OCI-LY7 (cell line): ENCODE results near the gene CD6.

ENCODE experiments used
- EZH2phosphoT487 ChIP-seq: fragments of 200-600 bp; sonication (generic); IDR thresholded peaks from 2 replicates; pipeline ENCODE4 v1.6.1; 2018; ENCODE audit warnings: low read depth, borderline replicate concordance, mild to moderate bottlenecking, mixed run types, antibody characterized with exemption, low read length, moderate library complexity, mixed read lengths
- TF ChIP-seq, protein P1 (sequence below): fragments of 200-600 bp; sonication (generic); conservative IDR thresholded peaks from 2 replicates; pipeline ENCODE4 v1.5.1; 2014; ENCODE audit warnings: mild to moderate bottlenecking, antibody characterized with exemption, low read length, moderate library complexity, mixed read lengths

DNA sequence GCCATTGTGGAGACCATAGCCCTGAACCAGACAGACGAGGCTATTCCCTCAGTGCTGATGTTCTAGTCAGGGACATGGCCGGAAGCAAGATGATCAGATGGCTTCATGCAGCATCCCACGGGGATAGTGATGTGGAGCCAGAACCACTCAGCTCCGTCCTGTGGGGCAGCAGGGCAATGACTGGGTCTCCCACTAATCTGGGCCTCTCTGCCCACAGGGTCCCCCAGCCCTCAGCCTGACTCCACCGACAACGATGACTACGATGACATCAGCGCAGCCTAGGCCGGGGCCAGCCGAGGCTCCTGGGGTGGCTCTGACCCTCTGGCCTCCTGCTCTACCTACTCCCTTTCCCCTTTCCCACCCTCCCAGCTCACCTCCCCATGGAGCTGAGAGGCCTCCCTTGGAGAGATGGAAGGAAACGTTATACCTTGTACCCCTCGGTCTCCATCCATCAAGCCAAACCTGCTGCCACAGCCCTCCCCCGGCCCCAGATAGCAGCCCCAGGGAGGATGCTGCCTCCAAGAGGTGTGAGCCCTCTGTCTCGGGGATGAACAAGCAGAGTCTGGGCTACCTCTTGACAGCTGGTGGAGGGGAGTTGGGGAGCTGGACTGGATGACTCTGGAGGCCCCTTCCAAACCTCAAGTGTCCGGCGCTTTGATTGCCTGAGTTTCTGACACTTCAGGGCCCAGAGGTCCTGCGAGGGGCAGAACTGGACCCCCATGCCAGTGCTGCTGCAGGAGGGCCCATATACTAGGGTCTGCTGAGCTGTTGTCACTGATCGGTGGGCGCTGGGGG is 47.8 kb downstream of the CD6 start:
- TF ChIP-seq, protein P1, sequence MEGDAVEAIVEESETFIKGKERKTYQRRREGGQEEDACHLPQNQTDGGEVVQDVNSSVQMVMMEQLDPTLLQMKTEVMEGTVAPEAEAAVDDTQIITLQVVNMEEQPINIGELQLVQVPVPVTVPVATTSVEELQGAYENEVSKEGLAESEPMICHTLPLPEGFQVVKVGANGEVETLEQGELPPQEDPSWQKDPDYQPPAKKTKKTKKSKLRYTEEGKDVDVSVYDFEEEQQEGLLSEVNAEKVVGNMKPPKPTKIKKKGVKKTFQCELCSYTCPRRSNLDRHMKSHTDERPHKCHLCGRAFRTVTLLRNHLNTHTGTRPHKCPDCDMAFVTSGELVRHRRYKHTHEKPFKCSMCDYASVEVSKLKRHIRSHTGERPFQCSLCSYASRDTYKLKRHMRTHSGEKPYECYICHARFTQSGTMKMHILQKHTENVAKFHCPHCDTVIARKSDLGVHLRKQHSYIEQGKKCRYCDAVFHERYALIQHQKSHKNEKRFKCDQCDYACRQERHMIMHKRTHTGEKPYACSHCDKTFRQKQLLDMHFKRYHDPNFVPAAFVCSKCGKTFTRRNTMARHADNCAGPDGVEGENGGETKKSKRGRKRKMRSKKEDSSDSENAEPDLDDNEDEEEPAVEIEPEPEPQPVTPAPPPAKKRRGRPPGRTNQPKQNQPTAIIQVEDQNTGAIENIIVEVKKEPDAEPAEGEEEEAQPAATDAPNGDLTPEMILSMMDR: no peak
- no peak for TF ChIP-seq EZH2phosphoT487
